HEK293T (cell line): ENCODE data around the gene IRF7.

Experiments
- ARNT ChIP-seq: fragments of 450-650 bp; IDR thresholded peaks from 2 replicates; pipeline ENCODE4 v1.6.1; 2017; ENCODE audit warnings: mild to moderate bottlenecking
- CTBP1 ChIP-seq: fragments of 450-650 bp; IDR thresholded peaks from 2 replicates; pipeline ENCODE4 v1.6.1; 2016; ENCODE audit warnings: borderline replicate concordance
- FOXK2 ChIP-seq: fragments of 450-650 bp; IDR thresholded peaks from 2 replicates; pipeline ENCODE4 v1.6.1; 2016; ENCODE audit warnings: mild to moderate bottlenecking
- HDGF ChIP-seq: fragments of 450-650 bp; IDR thresholded peaks from 2 replicates; pipeline ENCODE4 v1.6.1; 2017; ENCODE audit warnings: antibody characterized with exemption, borderline replicate concordance
- L3MBTL2 ChIP-seq: fragments of 450-650 bp; conservative IDR thresholded peaks from 2 replicates; pipeline ENCODE4 v1.6.1; 2016; ENCODE audit warnings: mild to moderate bottlenecking
- SP1 ChIP-seq: fragments of 450-650 bp; IDR thresholded peaks from 2 replicates; pipeline ENCODE4 v1.6.1; 2017

DNA sequence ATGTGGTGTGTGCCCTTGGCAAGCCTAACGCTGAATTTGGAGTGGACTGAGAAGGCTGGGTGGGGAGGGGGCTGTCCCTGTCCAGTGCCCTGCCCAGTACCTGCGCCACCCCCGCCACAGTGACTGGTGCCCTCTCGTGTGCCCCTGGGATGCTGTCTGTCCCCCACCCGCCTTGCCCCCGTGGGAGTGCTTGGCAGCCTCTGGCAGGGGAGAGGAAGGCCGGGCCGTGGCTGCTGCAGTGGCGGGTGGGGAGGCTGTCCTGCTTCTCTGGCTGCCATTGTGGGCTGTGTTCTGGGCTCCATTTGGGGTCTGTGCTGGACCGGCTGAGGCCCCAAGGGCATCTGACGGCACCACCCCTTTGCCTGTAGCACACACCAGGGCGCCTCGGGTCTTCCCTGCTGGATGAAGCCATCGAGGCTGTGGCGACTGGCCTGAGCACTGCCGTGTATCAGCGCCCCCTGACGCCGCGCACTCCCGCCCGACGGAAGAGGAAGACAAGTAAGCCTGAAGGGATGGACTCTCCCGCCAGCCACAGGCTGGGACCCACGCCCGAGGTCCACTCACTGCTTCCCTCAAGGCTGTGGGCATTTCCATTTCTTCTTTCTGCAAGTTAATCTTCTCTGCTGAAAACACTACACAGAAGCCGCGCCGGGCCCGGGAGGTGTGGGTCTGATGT, 17.6 kb downstream of the IRF7 start:
- TF ChIP-seq L3MBTL2 (no peak), HDGF (no peak), FOXK2 (no peak), CTBP1 (no peak), SP1 (no peak), ARNT (no peak)
